NCI-H345 treated with DMSO at 0.1 percent for 48 hours (cell line): ENCODE data around the gene PHF11.
"Not testable (repeated sequence)": the region's sequence is repeated elsewhere in the genome, so short reads cannot be mapped to it uniquely, and the experiment has no call there.

Experiments used
- DNase-seq: peaks from one replicate; lab custom pipeline; 2025; ENCODE audit not compliant: unreplicated experiment; lab: John Stamatoyannopoulos, UW

Gene PHF11

GRCh38 chr13:49543656-49544055 is 47.9 kb downstream of the PHF11 start:
- DNase-seq, result no peak

GRCh38 chr13:49545661-49546060 is 49.9 kb downstream of the PHF11 start:
- no peak for DNase-seq

GRCh38 chr13:49546561-49546960 is 50.8 kb downstream of the PHF11 start:
- no peak for DNase-seq

GRCh38 chr13:49549289-49549688 is 53.5 kb downstream of the PHF11 start:
- no peak for DNase-seq

GRCh38 chr13:49550942-49551644 is 55.3 kb downstream of the PHF11 start:
- no peak for DNase-seq

- no peak for DNase-seq
Measured at GRCh38 chr13:49553888-49554287, 58.1 kb downstream of the PHF11 start.

GRCh38 chr13:49554387-49554786 is 58.6 kb downstream of the PHF11 start:
- no peak for DNase-seq

GRCh38 chr13:49559006-49559405 is 63.3 kb downstream of the PHF11 start:
- DNase-seq, result no peak

- no peak for DNase-seq
Measured at GRCh38 chr13:49560270-49561061, 64.7 kb downstream of the PHF11 start.

- no peak for DNase-seq
Measured at GRCh38 chr13:49561062-49561410, 65.3 kb downstream of the PHF11 start.

- no peak for DNase-seq
Measured at GRCh38 chr13:49563516-49563915, 67.8 kb downstream of the PHF11 start.

GRCh38 chr13:49565461-49565860 is 69.7 kb downstream of the PHF11 start:
- not testable (repeated sequence) for DNase-seq

GRCh38 chr13:49566461-49566860 is 70.7 kb downstream of the PHF11 start:
- DNase-seq, result no peak

- DNase-seq, result no peak
Measured at GRCh38 chr13:49567491-49567890, 71.7 kb downstream of the PHF11 start.

GRCh38 chr13:49569993-49570689 is 74.4 kb downstream of the PHF11 start:
- no peak for DNase-seq

- DNase-seq, result no peak
Measured at GRCh38 chr13:49571299-49572240, 75.8 kb downstream of the PHF11 start.
